Measurements from ENCODE around the gene GNG2. TPM values are rescaled to one million over a fixed set of nuclear protein-coding genes. Genes with fewer than 3 reads are reported as not detected.

Gene GNG2
- total RNA-seq, 1 experiment from 2014 or later = 7.0 TPM

DNA sequence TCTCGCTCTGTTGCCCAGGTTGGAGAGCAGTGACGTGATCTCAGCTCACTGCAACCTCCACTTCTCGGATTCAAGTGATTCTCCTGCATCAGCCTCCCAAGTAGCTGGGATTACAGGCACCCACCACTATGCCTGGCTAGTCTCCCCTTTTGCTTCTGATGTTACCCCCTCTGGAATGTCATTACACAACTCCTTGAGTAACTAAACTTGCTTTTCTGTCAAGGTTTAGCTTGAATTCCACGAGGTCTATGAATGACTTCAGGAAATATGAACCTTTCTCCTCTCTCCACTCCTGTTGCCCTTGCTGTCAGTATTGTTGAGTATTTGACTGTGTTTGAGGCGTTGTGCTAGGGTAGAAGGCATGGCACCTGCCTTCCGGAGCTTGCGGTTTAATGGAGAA is 112.2 kb downstream of the GNG2 start:
- no peak overlapping the region for H2BK20ac ChIP-seq (ENCODE audit: low read depth, low read length, poor library complexity, severe bottlenecking)
- no peak overlapping the region for H3T11ph ChIP-seq (ENCODE audit: low read length)
- H3K4ac ChIP-seq (ENCODE audit: low read depth, low read length) = no peak overlapping the region
- no peak overlapping the region for H3K27ac ChIP-seq (ENCODE audit: insufficient read length, low read depth, low read length)
- H3K14ac ChIP-seq (ENCODE audit: insufficient read depth, low read length) = no peak overlapping the region
- no peaks in the 10 kb centered on the region for H4K20me1 ChIP-seq (ENCODE audit: control insufficient read depth, insufficient read depth, insufficient read length)
- no peak overlapping the region for H2AFZ ChIP-seq (ENCODE audit: low read length)
- no peak overlapping the region for H3K56ac ChIP-seq (ENCODE audit: insufficient read length, low read depth, low read length)
- H3K4me1 Mint-ChIP-seq = peaks cover 7% of the 10 kb centered on the region in 2 experiments
- no peak overlapping the region for H2BK15ac ChIP-seq (ENCODE audit: low read depth, low read length)
- no peaks in the 10 kb centered on the region for H3K36me3 Mint-ChIP-seq (ENCODE audit: insufficient read depth in 1 of 3, low read depth in 3 of 3)
- H3K9ac ChIP-seq (ENCODE audit: extremely low read depth, insufficient read length, low read length) = no peak overlapping the region
- no peak for DNase-seq
- H4K8ac ChIP-seq (replicated peaks; ENCODE audit: insufficient read length, low read depth, low read length) = no peak overlapping the region
- no peak overlapping the region for H2BK12ac ChIP-seq (ENCODE audit: insufficient read length, low read depth, low read length)
- H3K9me3 Mint-ChIP-seq = no peaks in the 10 kb centered on the region
- H4K91ac ChIP-seq (ENCODE audit: insufficient read length, low read depth, low read length) = no peak overlapping the region
- H2BK120ac ChIP-seq (ENCODE audit: low read depth, low read length, poor library complexity, severe bottlenecking) = no peak overlapping the region
- H3K9me3 ChIP-seq (ENCODE audit: control insufficient read depth, low read depth, low read length) = no peaks in the 10 kb centered on the region
- no peak overlapping the region for H2AK5ac ChIP-seq (ENCODE audit: insufficient read length, low read length)
- no peaks in the 10 kb centered on the region for H3K4me1 ChIP-seq (ENCODE audit: insufficient read depth, low read length)
- no peak for TF ChIP-seq CTCF (conservative IDR thresholded peaks at IDR 0.05)
- no peak overlapping the region for H3K23ac ChIP-seq (ENCODE audit: insufficient read length, low read depth, low read length)
- WGBS (ENCODE audit: extremely low coverage, insufficient read length, low lambda C conversion rate) = no CpG with 5 or more reads among the region's 7 CpGs
- no peak overlapping the region for H3K4me3 Mint-ChIP-seq
- H2BK5ac ChIP-seq (ENCODE audit: insufficient read length, low read length) = no peak overlapping the region
- no peaks in the 10 kb centered on the region for H3K27me3 Mint-ChIP-seq (ENCODE audit: low read depth)
- H3K18ac ChIP-seq (ENCODE audit: insufficient read length, low read depth, low read length) = no peak overlapping the region
- no peaks in the 10 kb centered on the region for H3K23me2 ChIP-seq (ENCODE audit: insufficient read length, low read depth, low read length, poor library complexity, severe bottlenecking)
- H3K27ac Mint-ChIP-seq = no peak overlapping the region
- H4K5ac ChIP-seq (ENCODE audit: insufficient read length, low read depth, low read length) = no peak overlapping the region
- no peak overlapping the region for H3K4me2 ChIP-seq (ENCODE audit: insufficient read depth, insufficient read length, low read length)
- H3K27me3 ChIP-seq (ENCODE audit: insufficient read depth, low read length) = no peaks in the 10 kb centered on the region
- no peaks in the 10 kb centered on the region for H3K79me2 ChIP-seq (ENCODE audit: insufficient read depth, low read length)
- H3K79me1 ChIP-seq (ENCODE audit: insufficient read depth, low read depth, low read length, poor library complexity, severe bottlenecking) = no peaks in the 10 kb centered on the region
